GM23338 (cell line): ENCODE results near the gene TLR1. TPM values are rescaled to one million over a fixed set of nuclear protein-coding genes. Genes with fewer than 3 reads are reported as not detected.

Source experiments
- ATAC-seq: fragments of 200-7000 bp; cut with Tn5 transposase; 3 replicates; pipeline ENCODE4 v1.9.1; 2020
- DNase-seq: peaks from one replicate; pipeline ENCODE4 v3.0.0-alpha.2; 2015; ENCODE audit warnings: low spot score
- H2AFZ ChIP-seq: fragments of 200-600 bp; sonication (generic); 2 replicates; pipeline ENCODE4 v1.8.0; 2016; ENCODE audit warnings: antibody characterized with exemption, mild to moderate bottlenecking, moderate library complexity
- H3F3A ChIP-seq: fragments of 200-600 bp; sonication (generic); replicated peaks from 2 replicates; pipeline ENCODE4 v1.8.0; 2017; ENCODE audit warnings: antibody characterized with exemption, mixed run types, low read depth
- H3K27ac ChIP-seq: fragments of 200-600 bp; sonication (generic); 2 replicates; pipeline ENCODE4 v1.6.1; 2016; ENCODE audit warnings: low read depth
- H3K27me3 ChIP-seq: fragments of 200-600 bp; sonication (generic); 2 replicates; pipeline ENCODE4 v1.8.0; 2016; ENCODE audit warnings: mild to moderate bottlenecking, mixed run types, moderate library complexity; ENCODE audit not compliant: insufficient read depth
- H3K36me3 ChIP-seq: fragments of 200-600 bp; sonication (generic); 2 replicates; pipeline ENCODE4 v1.8.0; 2016; ENCODE audit warnings: mild to moderate bottlenecking; ENCODE audit not compliant: insufficient read depth
- H3K4me1 ChIP-seq: fragments of 200-600 bp; sonication (generic); 2 replicates; pipeline ENCODE4 v1.8.0; 2016; ENCODE audit warnings: mild to moderate bottlenecking, moderate library complexity; ENCODE audit not compliant: insufficient read depth
- H3K4me2 ChIP-seq: fragments of 200-600 bp; sonication (generic); 2 replicates; pipeline ENCODE4 v1.7.1; 2017; ENCODE audit warnings: mixed run types
- H3K4me3 ChIP-seq: fragments of 200-600 bp; sonication (generic); 2 replicates; pipeline ENCODE4 v1.6.1; 2016; ENCODE audit warnings: mixed run types
- H3K79me2 ChIP-seq: fragments of 200-600 bp; sonication (generic); replicated peaks from 2 replicates; pipeline ENCODE4 v1.8.0; 2017; ENCODE audit warnings: mild to moderate bottlenecking; ENCODE audit not compliant: insufficient read depth
- H3K9me2 ChIP-seq: fragments of 200-600 bp; sonication (generic); 2 replicates; pipeline ENCODE4 v1.8.0; 2017; ENCODE audit not compliant: insufficient read depth
- H4K20me1 ChIP-seq: fragments of 200-600 bp; sonication (generic); replicated peaks from 2 replicates; pipeline ENCODE4 v1.8.0; 2017; ENCODE audit warnings: mild to moderate bottlenecking; ENCODE audit not compliant: insufficient read depth
- H3K27ac Mint-ChIP-seq: 2 replicates; pipeline ENCODE4 v1.8.0; 2020; ENCODE audit warnings: inconsistent platforms, mild to moderate bottlenecking, moderate library complexity, mixed read lengths
- H3K27me3 Mint-ChIP-seq: 3 replicates; pipeline ENCODE4 v1.8.0; 2022; ENCODE audit warnings: low read depth, mild to moderate bottlenecking, moderate library complexity, mixed read lengths, inconsistent platforms; ENCODE audit not compliant: insufficient read depth, poor library complexity
- H3K36me3 Mint-ChIP-seq: 3 replicates; pipeline ENCODE4 v1.8.0; 2021; ENCODE audit warnings: low read depth, mild to moderate bottlenecking, inconsistent platforms, moderate library complexity, mixed read lengths
- H3K4me1 Mint-ChIP-seq: 3 replicates; pipeline ENCODE4 v1.8.0; 2020; ENCODE audit warnings: mild to moderate bottlenecking, inconsistent platforms, mixed read lengths
- H3K4me3 Mint-ChIP-seq: 3 replicates; pipeline ENCODE4 v1.8.0; 2021; ENCODE audit warnings: moderate library complexity, mild to moderate bottlenecking, inconsistent platforms, mixed read lengths
- H3K9me3 Mint-ChIP-seq: 3 replicates; pipeline ENCODE4 v1.8.0; 2020; ENCODE audit warnings: moderate library complexity, mild to moderate bottlenecking, inconsistent platforms, mixed read lengths
- EZH2 ChIP-seq: fragments of 200-600 bp; sonication (generic); IDR thresholded peaks from one replicate; pipeline ENCODE4 v1.8.0; 2017; ENCODE audit warnings: antibody characterized with exemption, mild to moderate bottlenecking, low read depth; ENCODE audit not compliant: unreplicated experiment
- EZH2phosphoT487 ChIP-seq: fragments of 200-600 bp; sonication (generic); IDR thresholded peaks from one replicate; pipeline ENCODE4 v1.8.1; 2018; ENCODE audit warnings: antibody characterized with exemption; ENCODE audit not compliant: unreplicated experiment
- JUNB ChIP-seq: IDR thresholded peaks from one replicate; pipeline ENCODE4 v1.6.1; 2016; ENCODE audit warnings: antibody characterized with exemption; ENCODE audit not compliant: unreplicated experiment
- ZNF114 ChIP-seq: fragments of 250-450 bp; sonication (Bioruptor Pico); IDR thresholded peaks from 2 replicates; pipeline ENCODE4 v1.5.0; 2020; ENCODE audit warnings: mild to moderate bottlenecking, moderate library complexity
- polyA plus RNA-seq: library from polyadenylated mRNA; unstranded; fragments of >200 nt; fragmentation: Nextera tagmentation; extraction: Ambion mirVana; gene quantifications from 2 replicates; pipeline ENCODE4 v1.2.1, GENCODE V29; 2016
- total RNA-seq: library from RNA; depleted of rRNA; stranded (reverse); fragments of >200 nt; shearing (Covaris generic); gene quantifications from 2 replicates; pipeline ENCODE4 v1.2.3, GENCODE V29; 2014
- TF ChIP-seq, protein P1 (sequence below): fragments of 250-450 bp; sonication (Bioruptor Pico); IDR thresholded peaks from 2 replicates; pipeline ENCODE4 v1.5.0; 2020; ENCODE audit warnings: mild to moderate bottlenecking, moderate library complexity
- TF ChIP-seq, protein P2 (sequence below): IDR thresholded peaks from one replicate; pipeline ENCODE4 v1.6.1; 2018; ENCODE audit warnings: antibody characterized with exemption; ENCODE audit not compliant: unreplicated experiment
- TF ChIP-seq, protein P3 (sequence below), 2 experiments: fragments of 200-600 bp in 1 of 2; sonication (generic) in 1 of 2; conservative IDR thresholded peaks; 2 replicates each; pipeline versions ENCODE4 v1.5.1 to v1.6.1; 2016 to 2017; ENCODE audit warnings: antibody characterized with exemption in 2 of 2, low read depth in 2 of 2, mild to moderate bottlenecking in 2 of 2, moderate library complexity in 1 of 2

The TLR1 gene
- total and polyA plus RNA-seq, 2 experiments from 2014 or later: 0.07 TPM; not detected in 1

DNA sequence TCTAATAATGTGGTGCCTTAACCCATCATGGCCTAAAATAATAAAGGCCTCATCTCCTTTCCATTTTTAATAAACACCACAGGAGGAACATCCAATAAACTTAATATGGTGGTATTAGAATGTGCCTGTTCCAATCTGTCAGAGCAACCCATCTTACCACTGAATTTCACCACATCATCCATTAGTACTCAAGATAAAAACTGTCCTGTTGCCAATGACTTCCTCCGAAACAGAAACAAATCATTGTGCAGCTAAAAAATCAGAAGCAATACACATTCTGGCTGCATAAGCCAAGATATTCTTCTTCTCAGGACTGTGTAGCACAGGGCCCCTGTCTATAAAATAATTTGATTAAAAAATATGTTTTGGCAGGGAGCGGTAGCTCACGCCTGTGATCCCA, 40.3 kb downstream of the TLR1 start (continued):
- TF ChIP-seq, protein P1, sequence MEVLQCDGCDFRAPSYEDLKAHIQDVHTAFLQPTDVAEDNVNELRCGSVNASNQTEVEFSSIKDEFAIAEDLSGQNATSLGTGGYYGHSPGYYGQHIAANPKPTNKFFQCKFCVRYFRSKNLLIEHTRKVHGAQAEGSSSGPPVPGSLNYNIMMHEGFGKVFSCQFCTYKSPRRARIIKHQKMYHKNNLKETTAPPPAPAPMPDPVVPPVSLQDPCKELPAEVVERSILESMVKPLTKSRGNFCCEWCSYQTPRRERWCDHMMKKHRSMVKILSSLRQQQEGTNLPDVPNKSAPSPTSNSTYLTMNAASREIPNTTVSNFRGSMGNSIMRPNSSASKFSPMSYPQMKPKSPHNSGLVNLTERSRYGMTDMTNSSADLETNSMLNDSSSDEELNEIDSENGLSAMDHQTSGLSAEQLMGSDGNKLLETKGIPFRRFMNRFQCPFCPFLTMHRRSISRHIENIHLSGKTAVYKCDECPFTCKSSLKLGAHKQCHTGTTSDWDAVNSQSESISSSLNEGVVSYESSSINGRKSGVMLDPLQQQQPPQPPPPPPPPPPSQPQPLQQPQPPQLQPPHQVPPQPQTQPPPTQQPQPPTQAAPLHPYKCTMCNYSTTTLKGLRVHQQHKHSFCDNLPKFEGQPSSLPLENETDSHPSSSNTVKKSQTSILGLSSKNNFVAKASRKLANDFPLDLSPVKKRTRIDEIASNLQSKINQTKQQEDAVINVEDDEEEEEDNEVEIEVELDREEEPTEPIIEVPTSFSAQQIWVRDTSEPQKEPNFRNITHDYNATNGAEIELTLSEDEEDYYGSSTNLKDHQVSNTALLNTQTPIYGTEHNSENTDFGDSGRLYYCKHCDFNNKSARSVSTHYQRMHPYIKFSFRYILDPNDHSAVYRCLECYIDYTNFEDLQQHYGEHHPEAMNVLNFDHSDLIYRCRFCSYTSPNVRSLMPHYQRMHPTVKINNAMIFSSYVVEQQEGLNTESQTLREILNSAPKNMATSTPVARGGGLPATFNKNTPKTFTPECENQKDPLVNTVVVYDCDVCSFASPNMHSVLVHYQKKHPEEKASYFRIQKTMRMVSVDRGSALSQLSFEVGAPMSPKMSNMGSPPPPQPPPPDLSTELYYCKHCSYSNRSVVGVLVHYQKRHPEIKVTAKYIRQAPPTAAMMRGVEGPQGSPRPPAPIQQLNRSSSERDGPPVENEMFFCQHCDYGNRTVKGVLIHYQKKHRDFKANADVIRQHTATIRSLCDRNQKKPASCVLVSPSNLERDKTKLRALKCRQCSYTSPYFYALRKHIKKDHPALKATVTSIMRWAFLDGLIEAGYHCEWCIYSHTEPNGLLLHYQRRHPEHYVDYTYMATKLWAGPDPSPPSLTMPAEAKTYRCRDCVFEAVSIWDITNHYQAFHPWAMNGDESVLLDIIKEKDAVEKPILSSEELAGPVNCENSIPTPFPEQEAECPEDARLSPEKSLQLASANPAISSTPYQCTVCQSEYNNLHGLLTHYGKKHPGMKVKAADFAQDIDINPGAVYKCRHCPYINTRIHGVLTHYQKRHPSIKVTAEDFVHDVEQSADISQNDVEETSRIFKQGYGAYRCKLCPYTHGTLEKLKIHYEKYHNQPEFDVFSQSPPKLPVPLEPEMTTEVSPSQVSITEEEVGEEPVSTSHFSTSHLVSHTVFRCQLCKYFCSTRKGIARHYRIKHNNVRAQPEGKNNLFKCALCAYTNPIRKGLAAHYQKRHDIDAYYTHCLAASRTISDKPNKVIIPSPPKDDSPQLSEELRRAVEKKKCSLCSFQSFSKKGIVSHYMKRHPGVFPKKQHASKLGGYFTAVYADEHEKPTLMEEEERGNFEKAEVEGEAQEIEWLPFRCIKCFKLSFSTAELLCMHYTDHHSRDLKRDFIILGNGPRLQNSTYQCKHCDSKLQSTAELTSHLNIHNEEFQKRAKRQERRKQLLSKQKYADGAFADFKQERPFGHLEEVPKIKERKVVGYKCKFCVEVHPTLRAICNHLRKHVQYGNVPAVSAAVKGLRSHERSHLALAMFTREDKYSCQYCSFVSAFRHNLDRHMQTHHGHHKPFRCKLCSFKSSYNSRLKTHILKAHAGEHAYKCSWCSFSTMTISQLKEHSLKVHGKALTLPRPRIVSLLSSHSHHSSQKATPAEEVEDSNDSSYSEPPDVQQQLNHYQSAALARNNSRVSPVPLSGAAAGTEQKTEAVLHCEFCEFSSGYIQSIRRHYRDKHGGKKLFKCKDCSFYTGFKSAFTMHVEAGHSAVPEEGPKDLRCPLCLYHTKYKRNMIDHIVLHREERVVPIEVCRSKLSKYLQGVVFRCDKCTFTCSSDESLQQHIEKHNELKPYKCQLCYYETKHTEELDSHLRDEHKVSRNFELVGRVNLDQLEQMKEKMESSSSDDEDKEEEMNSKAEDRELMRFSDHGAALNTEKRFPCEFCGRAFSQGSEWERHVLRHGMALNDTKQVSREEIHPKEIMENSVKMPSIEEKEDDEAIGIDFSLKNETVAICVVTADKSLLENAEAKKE (CRISPR knock-in tag): no peak

DNA sequence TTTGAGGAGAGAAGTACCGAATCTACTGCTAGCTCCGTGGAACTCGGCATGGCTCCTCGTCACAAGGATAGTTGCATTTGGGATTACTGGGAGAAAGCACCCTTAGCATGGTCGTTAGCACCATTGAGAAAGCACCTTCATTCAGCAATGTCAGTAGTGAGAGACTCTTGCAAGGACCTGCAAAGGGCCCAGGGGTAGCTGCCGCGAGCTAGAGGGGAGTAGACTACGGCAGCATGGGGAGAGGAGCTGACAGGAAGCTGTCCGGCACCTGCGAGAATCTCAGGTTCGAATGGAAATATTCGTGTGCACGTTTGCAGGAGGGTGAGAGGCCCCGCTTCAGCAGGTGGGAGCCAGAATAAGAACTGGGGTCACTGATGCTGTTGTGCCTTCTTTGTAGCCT, 42.0 kb downstream of the TLR1 start:
- Histone ChIP-seq H3K36me3 (no peaks in the 10 kb centered on the region), H2AFZ (peak overlapping the region; percentile 80), H3K4me2 (no peak overlapping the region), H3K27me3 (no peaks in the 10 kb centered on the region), H3K27ac (no peak overlapping the region), H3K4me3 (no peak overlapping the region), H3K79me2 (no peaks in the 10 kb centered on the region), H4K20me1 (no peaks in the 10 kb centered on the region), H3K4me1 (no peaks in the 10 kb centered on the region), H3K9me2 (no peaks in the 10 kb centered on the region), H3F3A (no peaks in the 10 kb centered on the region)
- H3K9me3 Mint-ChIP-seq: no peaks in the 10 kb centered on the region
- H3K4me1 Mint-ChIP-seq: peaks cover 5% of the 10 kb centered on the region; the same call in 1 of the 3 replicates
- no peak overlapping the region; the same call in 1 of the 2 replicates for H3K27ac Mint-ChIP-seq
- H3K36me3 Mint-ChIP-seq: no peaks in the 10 kb centered on the region; the same call in 2 of the 3 replicates
- ATAC-seq (no peak), DNase-seq (no peak)
- H3K4me3 Mint-ChIP-seq: no peak overlapping the region
- peaks cover 3% of the 10 kb centered on the region for H3K27me3 Mint-ChIP-seq
- TF ChIP-seq EZH2phosphoT487: no peak

DNA sequence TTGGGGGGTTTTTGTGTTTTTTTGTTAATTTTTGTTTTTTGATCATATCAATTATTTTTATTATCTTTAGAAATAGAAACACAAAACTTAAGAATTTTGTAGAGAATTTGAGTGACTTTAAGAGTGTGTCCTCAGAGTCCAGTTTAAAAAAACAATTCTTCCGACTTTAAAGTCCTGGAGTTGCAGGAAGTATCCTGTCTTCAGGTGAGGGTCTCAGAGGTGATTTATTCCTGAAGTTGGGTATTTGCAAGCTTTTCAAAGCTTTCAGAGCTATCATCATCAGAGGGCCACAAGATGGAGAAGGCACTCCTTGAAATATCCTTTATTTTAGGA, 44.8 kb downstream of the TLR1 start:
- DNase-seq: no peak
- Histone ChIP-seq H3K79me2 (no peaks in the 10 kb centered on the region), H3K4me2 (no peak overlapping the region), H3K4me1 (no peaks in the 10 kb centered on the region), H3K9me2 (no peaks in the 10 kb centered on the region), H3K27ac (no peak overlapping the region), H3K27me3 (no peaks in the 10 kb centered on the region), H3K4me3 (no peak overlapping the region), H4K20me1 (no peaks in the 10 kb centered on the region), H3F3A (no peaks in the 10 kb centered on the region), H3K36me3 (no peaks in the 10 kb centered on the region), H2AFZ (no peak overlapping the region)
- no peaks in the 10 kb centered on the region for H3K36me3 Mint-ChIP-seq
- no peak overlapping the region for H3K4me3 Mint-ChIP-seq
- H3K27ac Mint-ChIP-seq: no peak overlapping the region
- peaks cover 5% of the 10 kb centered on the region; the same call in 1 of the 3 replicates for H3K4me1 Mint-ChIP-seq
- no peak for ATAC-seq
- no peak for TF ChIP-seq EZH2
- no peak for TF ChIP-seq ZNF114
- TF ChIP-seq, protein P2, sequence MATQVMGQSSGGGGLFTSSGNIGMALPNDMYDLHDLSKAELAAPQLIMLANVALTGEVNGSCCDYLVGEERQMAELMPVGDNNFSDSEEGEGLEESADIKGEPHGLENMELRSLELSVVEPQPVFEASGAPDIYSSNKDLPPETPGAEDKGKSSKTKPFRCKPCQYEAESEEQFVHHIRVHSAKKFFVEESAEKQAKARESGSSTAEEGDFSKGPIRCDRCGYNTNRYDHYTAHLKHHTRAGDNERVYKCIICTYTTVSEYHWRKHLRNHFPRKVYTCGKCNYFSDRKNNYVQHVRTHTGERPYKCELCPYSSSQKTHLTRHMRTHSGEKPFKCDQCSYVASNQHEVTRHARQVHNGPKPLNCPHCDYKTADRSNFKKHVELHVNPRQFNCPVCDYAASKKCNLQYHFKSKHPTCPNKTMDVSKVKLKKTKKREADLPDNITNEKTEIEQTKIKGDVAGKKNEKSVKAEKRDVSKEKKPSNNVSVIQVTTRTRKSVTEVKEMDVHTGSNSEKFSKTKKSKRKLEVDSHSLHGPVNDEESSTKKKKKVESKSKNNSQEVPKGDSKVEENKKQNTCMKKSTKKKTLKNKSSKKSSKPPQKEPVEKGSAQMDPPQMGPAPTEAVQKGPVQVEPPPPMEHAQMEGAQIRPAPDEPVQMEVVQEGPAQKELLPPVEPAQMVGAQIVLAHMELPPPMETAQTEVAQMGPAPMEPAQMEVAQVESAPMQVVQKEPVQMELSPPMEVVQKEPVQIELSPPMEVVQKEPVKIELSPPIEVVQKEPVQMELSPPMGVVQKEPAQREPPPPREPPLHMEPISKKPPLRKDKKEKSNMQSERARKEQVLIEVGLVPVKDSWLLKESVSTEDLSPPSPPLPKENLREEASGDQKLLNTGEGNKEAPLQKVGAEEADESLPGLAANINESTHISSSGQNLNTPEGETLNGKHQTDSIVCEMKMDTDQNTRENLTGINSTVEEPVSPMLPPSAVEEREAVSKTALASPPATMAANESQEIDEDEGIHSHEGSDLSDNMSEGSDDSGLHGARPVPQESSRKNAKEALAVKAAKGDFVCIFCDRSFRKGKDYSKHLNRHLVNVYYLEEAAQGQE: no peak
- no peak for TF ChIP-seq JUNB
- TF ChIP-seq, protein P3, sequence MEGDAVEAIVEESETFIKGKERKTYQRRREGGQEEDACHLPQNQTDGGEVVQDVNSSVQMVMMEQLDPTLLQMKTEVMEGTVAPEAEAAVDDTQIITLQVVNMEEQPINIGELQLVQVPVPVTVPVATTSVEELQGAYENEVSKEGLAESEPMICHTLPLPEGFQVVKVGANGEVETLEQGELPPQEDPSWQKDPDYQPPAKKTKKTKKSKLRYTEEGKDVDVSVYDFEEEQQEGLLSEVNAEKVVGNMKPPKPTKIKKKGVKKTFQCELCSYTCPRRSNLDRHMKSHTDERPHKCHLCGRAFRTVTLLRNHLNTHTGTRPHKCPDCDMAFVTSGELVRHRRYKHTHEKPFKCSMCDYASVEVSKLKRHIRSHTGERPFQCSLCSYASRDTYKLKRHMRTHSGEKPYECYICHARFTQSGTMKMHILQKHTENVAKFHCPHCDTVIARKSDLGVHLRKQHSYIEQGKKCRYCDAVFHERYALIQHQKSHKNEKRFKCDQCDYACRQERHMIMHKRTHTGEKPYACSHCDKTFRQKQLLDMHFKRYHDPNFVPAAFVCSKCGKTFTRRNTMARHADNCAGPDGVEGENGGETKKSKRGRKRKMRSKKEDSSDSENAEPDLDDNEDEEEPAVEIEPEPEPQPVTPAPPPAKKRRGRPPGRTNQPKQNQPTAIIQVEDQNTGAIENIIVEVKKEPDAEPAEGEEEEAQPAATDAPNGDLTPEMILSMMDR (conservative IDR thresholded peaks at IDR 0.05; ENCODE audit: low read depth in 2 of 2): no peak
- H3K27me3 Mint-ChIP-seq: peaks cover 3% of the 10 kb centered on the region
- H3K9me3 Mint-ChIP-seq: no peaks in the 10 kb centered on the region
